Measurements from ENCODE around the gene SULT1E1.

SULT1E1 gene

GRCh38 chr4:69860052-69860451 is at the start of gene SULT1E1:
Gene SULT1E1 (minus strand): TSS chr4:69860145. CDS start chr4:69857644, 2,501 bp downstream.
- DNase-seq (ENCODE audit: low spot score) = peak; percentile 34

- no peak for DNase-seq (ENCODE audit: low spot score)
Observed at GRCh38 chr4:69909195-69909594, 49.2 kb upstream of the SULT1E1 start.

- no peak for DNase-seq (ENCODE audit: low spot score)
Observed at GRCh38 chr4:69907151-69907550, 47.2 kb upstream of the SULT1E1 start.

- DNase-seq (ENCODE audit: low spot score) = peak; percentile 7
Observed at GRCh38 chr4:69896530-69897116, 36.7 kb upstream of the SULT1E1 start.

- no peak for DNase-seq (ENCODE audit: low spot score)
Observed at GRCh38 chr4:69894721-69895120, 34.8 kb upstream of the SULT1E1 start.

GRCh38 chr4:69894186-69894585 is 34.2 kb upstream of the SULT1E1 start:
- DNase-seq (ENCODE audit: low spot score) = no peak

GRCh38 chr4:69888336-69888735 is 28.4 kb upstream of the SULT1E1 start:
- DNase-seq (ENCODE audit: low spot score) = peak; percentile 59

GRCh38 chr4:69882150-69882549 is 22.2 kb upstream of the SULT1E1 start:
- no peak for DNase-seq (ENCODE audit: low spot score)

- DNase-seq (ENCODE audit: low spot score) = peak; percentile 57
Observed at GRCh38 chr4:69881173-69881773, 21.3 kb upstream of the SULT1E1 start.

- DNase-seq (ENCODE audit: low spot score) = no peak
Observed at GRCh38 chr4:69878250-69878649, 18.3 kb upstream of the SULT1E1 start.

GRCh38 chr4:69877453-69877852 is 17.5 kb upstream of the SULT1E1 start:
- no peak for DNase-seq (ENCODE audit: low spot score)

GRCh38 chr4:69876071-69876470 is 16.1 kb upstream of the SULT1E1 start:
- DNase-seq (ENCODE audit: low spot score) = peak; percentile 55

- no peak for DNase-seq (ENCODE audit: low spot score)
Observed at GRCh38 chr4:69875576-69875975, 15.6 kb upstream of the SULT1E1 start.

GRCh38 chr4:69874507-69874906 is 14.6 kb upstream of the SULT1E1 start:
- peak; percentile 43 for DNase-seq (ENCODE audit: low spot score)

- DNase-seq (ENCODE audit: low spot score) = no peak
Observed at GRCh38 chr4:69861756-69862155, 1.8 kb upstream of the SULT1E1 start.

- DNase-seq (ENCODE audit: low spot score) = peak; percentile 46
Observed at GRCh38 chr4:69860521-69861298, 765 bp upstream of the SULT1E1 start.

- DNase-seq (ENCODE audit: low spot score) = no peak
Observed at GRCh38 chr4:69859140-69859685, 732 bp downstream of the SULT1E1 start.

- peak; percentile 77 for DNase-seq (ENCODE audit: low spot score)
Observed at GRCh38 chr4:69858690-69859089, 1.3 kb downstream of the SULT1E1 start.

- no peak for DNase-seq (ENCODE audit: low spot score)
Observed at GRCh38 chr4:69855822-69856221, 4.1 kb downstream of the SULT1E1 start.

GRCh38 chr4:69849969-69850368 is 10.0 kb downstream of the SULT1E1 start:
- no peak for DNase-seq (ENCODE audit: low spot score)

GRCh38 chr4:69849297-69849696 is 10.6 kb downstream of the SULT1E1 start:
- DNase-seq (ENCODE audit: low spot score) = no peak

- no peak for DNase-seq (ENCODE audit: low spot score)
Observed at GRCh38 chr4:69848028-69848427, 11.9 kb downstream of the SULT1E1 start.

GRCh38 chr4:69843932-69844331 is 16.0 kb downstream of the SULT1E1 start:
- no peak for DNase-seq (ENCODE audit: low spot score)
